ENCODE results near the gene AGBL3. TPM values are rescaled to one million over a fixed set of nuclear protein-coding genes. Genes with fewer than 3 reads are reported as not detected.

The AGBL3 gene
- total RNA-seq, 1 donor from 2014 or later: 1.5 TPM

DNA sequence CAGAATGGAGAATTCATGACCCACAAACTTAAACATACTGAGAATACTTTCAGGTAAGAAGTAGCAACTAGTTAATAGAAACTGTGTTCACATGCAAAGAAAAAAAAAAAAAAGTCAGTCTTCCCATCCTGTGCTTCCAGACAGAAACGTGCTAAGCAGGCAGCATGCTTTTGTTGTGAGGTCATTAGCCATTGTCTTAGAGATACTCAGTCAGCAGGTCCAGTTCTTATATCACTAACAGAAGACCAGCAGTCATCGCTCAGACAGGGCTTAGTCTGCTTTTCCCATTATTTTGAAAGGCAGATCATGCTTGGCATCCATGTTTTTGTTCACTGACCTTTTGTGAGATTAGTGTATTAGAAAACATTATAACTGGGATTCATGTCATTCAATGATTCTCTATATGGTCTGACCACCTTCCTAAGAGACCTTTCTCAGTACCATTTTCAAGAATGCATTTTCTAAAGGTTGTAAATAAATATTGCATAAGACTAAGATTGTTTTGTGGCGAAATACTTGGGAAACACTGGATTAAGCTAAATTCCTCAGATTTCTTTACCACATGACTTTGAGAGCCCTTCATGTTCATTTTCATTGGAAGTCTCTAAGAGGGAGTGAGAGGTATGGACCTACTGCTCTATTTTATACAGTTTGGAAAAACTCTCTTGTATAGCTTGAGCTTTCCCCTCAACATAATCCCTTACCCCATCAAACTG lies 45.0 kb upstream of the AGBL3 start:
- no peak overlapping the region for H3K4me3 ChIP-seq
- TF ChIP-seq CTCF (IDR thresholded peaks at IDR 0.05; ENCODE audit: borderline replicate concordance): no peak
- peaks cover 38% of the 10 kb centered on the region for H3K4me1 ChIP-seq
- intact Hi-C loops (cut with micrococcal nuclease): no loop called here
- no peaks in the 10 kb centered on the region for H3K9me3 ChIP-seq (replicated peaks)
- H3K27me3 ChIP-seq (ENCODE audit: low read depth): no peaks in the 10 kb centered on the region
- peak overlapping the region; percentile 21 for H3K27ac ChIP-seq (replicated peaks)
- H3K36me3 ChIP-seq: peaks cover 38% of the 10 kb centered on the region
- no peak for DNase-seq

DNA sequence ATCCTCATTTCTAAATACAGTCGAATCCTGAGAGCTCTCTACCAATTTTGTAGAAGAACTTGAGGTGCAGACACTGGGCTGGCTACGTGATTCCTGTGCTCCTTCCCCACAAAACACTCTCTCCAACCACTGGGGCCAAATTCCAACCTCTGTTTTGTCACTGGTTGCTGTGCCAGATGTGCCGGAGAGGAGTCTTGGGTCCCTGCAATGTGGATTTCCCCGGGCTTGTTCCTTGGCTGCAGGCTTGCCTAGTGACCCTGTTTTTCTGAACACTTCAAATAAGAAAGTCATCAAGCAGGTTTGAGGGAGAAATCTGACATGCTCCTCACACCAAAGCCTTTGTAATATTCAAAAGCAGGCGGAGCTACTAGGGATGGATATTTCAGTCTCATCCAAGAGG lies 44.4 kb upstream of the AGBL3 start:
- peak overlapping the region; percentile 21 for H3K27ac ChIP-seq (replicated peaks)
- DNase-seq: no peak
- TF ChIP-seq CTCF (IDR thresholded peaks at IDR 0.05; ENCODE audit: borderline replicate concordance): no peak
- H3K9me3 ChIP-seq (replicated peaks): no peaks in the 10 kb centered on the region
- intact Hi-C loops (cut with micrococcal nuclease): no loop called here
- no peak overlapping the region for H3K4me3 ChIP-seq
- H3K4me1 ChIP-seq: peaks cover 32% of the 10 kb centered on the region
- no peaks in the 10 kb centered on the region for H3K27me3 ChIP-seq (ENCODE audit: low read depth)
- H3K36me3 ChIP-seq: peaks cover 44% of the 10 kb centered on the region

DNA sequence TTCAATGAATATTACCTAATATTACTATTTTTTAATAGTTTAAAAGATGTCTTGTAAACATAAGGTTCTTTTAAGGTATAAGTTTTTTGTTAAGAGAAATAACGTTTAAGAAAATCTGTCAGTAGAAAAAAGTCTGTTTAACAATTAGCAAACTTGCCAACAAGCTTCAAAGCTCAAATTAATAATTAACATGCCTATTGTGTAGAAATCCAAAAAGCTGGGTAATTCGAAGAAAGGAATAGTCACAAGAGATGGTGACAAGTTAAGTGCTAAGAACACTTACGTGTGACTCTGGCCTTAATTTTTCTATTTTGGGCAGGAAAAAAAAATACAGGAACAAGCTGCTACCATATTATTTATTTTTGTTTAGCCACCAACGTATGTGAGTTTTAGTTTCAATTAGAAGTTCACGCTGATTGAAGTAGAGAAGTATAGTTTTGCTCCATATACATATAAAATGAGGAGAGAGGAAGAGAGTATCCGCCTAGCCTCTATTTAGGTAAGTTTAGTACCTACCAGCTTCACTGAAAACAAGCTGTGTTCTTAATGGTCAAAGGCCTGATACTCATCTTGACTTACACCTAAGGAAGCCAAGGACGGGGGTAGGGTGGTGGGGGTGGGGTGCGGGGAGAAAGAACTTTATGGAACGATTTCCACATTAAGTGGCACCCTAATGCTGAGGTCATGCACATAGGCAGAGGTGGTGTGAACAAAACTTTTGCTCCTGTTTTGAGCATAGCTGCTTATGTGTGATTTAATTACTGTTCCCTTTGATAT lies 43.4 kb upstream of the AGBL3 start:
- Histone ChIP-seq H3K27me3 (ENCODE audit: low read depth) (no peaks in the 10 kb centered on the region), H3K4me1 (peaks cover 23% of the 10 kb centered on the region), H3K36me3 (peaks cover 47% of the 10 kb centered on the region), H3K9me3 (replicated peaks) (no peaks in the 10 kb centered on the region), H3K27ac (replicated peaks) (peak overlapping the region; percentile 21), H3K4me3 (no peak overlapping the region)
- no peak for DNase-seq
- intact Hi-C loops (cut with micrococcal nuclease): no loop called here
- TF ChIP-seq CTCF (IDR thresholded peaks at IDR 0.05; ENCODE audit: borderline replicate concordance): no peak

GRCh38 chr7:134943785-134944400 lies 42.4 kb upstream of the AGBL3 start:
- intact Hi-C loops (cut with micrococcal nuclease): no loop called here
- Histone ChIP-seq H3K9me3 (replicated peaks) (no peaks in the 10 kb centered on the region), H3K27me3 (ENCODE audit: low read depth) (no peaks in the 10 kb centered on the region), H3K36me3 (peaks cover 56% of the 10 kb centered on the region), H3K27ac (replicated peaks) (no peak overlapping the region), H3K4me3 (no peak overlapping the region), H3K4me1 (peaks cover 20% of the 10 kb centered on the region)
- peak; percentile 58 for TF ChIP-seq CTCF (IDR thresholded peaks at IDR 0.05; ENCODE audit: borderline replicate concordance)
- DNase-seq: no peak

DNA sequence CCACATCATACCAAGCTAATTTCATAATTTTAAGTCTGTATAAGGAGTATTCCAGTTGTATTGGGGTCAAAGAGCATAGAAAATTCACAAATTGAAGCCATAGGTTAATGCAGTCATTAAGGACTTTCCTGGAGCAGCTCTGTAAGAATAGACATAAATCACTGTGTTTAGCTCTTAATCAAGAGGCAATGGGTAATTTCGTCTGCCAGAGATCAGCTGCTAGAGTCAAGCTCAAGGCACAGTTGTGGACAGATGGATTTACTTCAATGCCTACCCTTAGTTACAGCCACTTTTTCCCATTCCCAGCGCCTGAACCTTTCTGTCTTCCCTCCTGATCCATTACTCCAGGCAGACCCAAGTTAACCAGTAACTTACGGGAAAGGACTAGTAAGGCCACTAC lies 40.6 kb upstream of the AGBL3 start:
- Histone ChIP-seq H3K36me3 (peaks cover 71% of the 10 kb centered on the region), H3K27ac (replicated peaks) (no peak overlapping the region), H3K4me3 (no peak overlapping the region), H3K4me1 (peaks cover 14% of the 10 kb centered on the region), H3K9me3 (replicated peaks) (no peaks in the 10 kb centered on the region), H3K27me3 (ENCODE audit: low read depth) (no peaks in the 10 kb centered on the region)
- no peak for TF ChIP-seq CTCF (IDR thresholded peaks at IDR 0.05; ENCODE audit: borderline replicate concordance)
- DNase-seq: no peak
- intact Hi-C loops (cut with micrococcal nuclease): loop anchor here (5.0 kb wide), 1 partner anchor 258 kb away; no protein-coding TSS in a partner anchor
